GM11168 (cell line): ENCODE data around the gene DHX15.

ENCODE experiments used
- in situ Hi-C: fragments of 300-500 bp; cut with MboI; formaldehyde crosslinking; loops from one replicate; pipeline ENCODE4 v1.12.0; 2022; ENCODE audit warnings: low sequenced_read_pairs; ENCODE audit not compliant: unreplicated experiment

DHX15 gene

GRCh38 chr4:24496597-24496996 is 87.8 kb downstream of the DHX15 start:
- in situ Hi-C loops, result loop anchor here (25.0 kb wide), 1 partner anchor 191 kb away; no protein-coding TSS in a partner anchor

- in situ Hi-C loops, result loop anchor here (25.0 kb wide), 1 partner anchor 192 kb away; no protein-coding TSS in a partner anchor
Observed at GRCh38 chr4:24495388-24495787, 89.0 kb downstream of the DHX15 start.

GRCh38 chr4:24489870-24490269 is 94.5 kb downstream of the DHX15 start:
- in situ Hi-C loops, result loop anchor here (25.0 kb wide), 1 partner anchor 197 kb away; no protein-coding TSS in a partner anchor

GRCh38 chr4:24488399-24489164 is 95.8 kb downstream of the DHX15 start:
- in situ Hi-C loops, result loop anchor here (25.0 kb wide), 1 partner anchor 199 kb away; no protein-coding TSS in a partner anchor

GRCh38 chr4:24482871-24483270 is 101.5 kb downstream of the DHX15 start:
- in situ Hi-C loops, result loop anchor here (25.0 kb wide), 1 partner anchor 204 kb away; no protein-coding TSS in a partner anchor

- in situ Hi-C loops, result loop anchor here (25.0 kb wide), 1 partner anchor 209 kb away; no protein-coding TSS in a partner anchor
Observed at GRCh38 chr4:24477919-24478318, 106.4 kb downstream of the DHX15 start.
